HepG2 (cell line): ENCODE results near the gene TTLL4. TPM values are rescaled to one million over a fixed set of nuclear protein-coding genes. Genes with fewer than 3 reads are reported as not detected.
A peak's percentile ranks its signal among the peaks of the same experiment; 100 is the strongest.

Source experiments
- AGO1 ChIP-seq: fragments of 200-400 bp; formaldehyde crosslinking; IDR thresholded peaks from 2 replicates; pipeline ENCODE4 v1.6.1; 2017; ENCODE audit warnings: mild to moderate bottlenecking, low read depth, low read length, moderate library complexity; ENCODE audit not compliant: poor library complexity, severe bottlenecking
- ARNTL ChIP-seq: sonication (generic); formaldehyde crosslinking; IDR thresholded peaks from 2 replicates; pipeline ENCODE4 v1.4.0; 2020; ENCODE audit warnings: mild to moderate bottlenecking, missing genetic modification reagents
- BCL6 ChIP-seq: IDR thresholded peaks from 2 replicates; pipeline ENCODE4 v1.6.1; 2016; ENCODE audit warnings: missing genetic modification reagents, missing compliant biosample characterization
- CAMTA2 ChIP-seq: sonication (generic); formaldehyde crosslinking; IDR thresholded peaks from 2 replicates; pipeline ENCODE4 v1.4.0; 2020; ENCODE audit warnings: mild to moderate bottlenecking, missing genetic modification reagents, borderline replicate concordance
- ELF4 ChIP-seq: sonication (generic); formaldehyde crosslinking; IDR thresholded peaks from 2 replicates; pipeline ENCODE4 v1.5.0; 2020; ENCODE audit warnings: missing genetic modification reagents, mild to moderate bottlenecking, moderate library complexity, borderline replicate concordance
- FIP1L1 ChIP-seq: fragments of 200-400 bp; formaldehyde crosslinking; IDR thresholded peaks from 2 replicates; pipeline ENCODE4 v1.6.1; 2018; ENCODE audit warnings: low read depth, mild to moderate bottlenecking, low read length, moderate library complexity, borderline replicate concordance; ENCODE audit not compliant: insufficient read depth
- FOXO1 ChIP-seq: sonication (generic); formaldehyde crosslinking; IDR thresholded peaks from 2 replicates; pipeline ENCODE4 v1.4.0; 2020; ENCODE audit warnings: missing genetic modification reagents
- HMG20B ChIP-seq: conservative IDR thresholded peaks from 2 replicates; pipeline ENCODE4 v1.6.1; 2016; ENCODE audit warnings: missing genetic modification reagents, missing compliant biosample characterization
- IRX3 ChIP-seq: sonication (generic); formaldehyde crosslinking; IDR thresholded peaks from 2 replicates; pipeline ENCODE4 v1.8.1; 2023; ENCODE audit warnings: mild to moderate bottlenecking, low read depth, missing genetic modification reagents, borderline replicate concordance
- KDM2A ChIP-seq: sonication (generic); formaldehyde crosslinking; IDR thresholded peaks from 2 replicates; pipeline ENCODE4 v1.4.0; 2020; ENCODE audit warnings: low read depth, missing genetic modification reagents, borderline replicate concordance
- KDM5B ChIP-seq: sonication (generic); formaldehyde crosslinking; IDR thresholded peaks from 2 replicates; pipeline ENCODE4 v1.4.0; 2020; ENCODE audit warnings: missing genetic modification reagents, mild to moderate bottlenecking, borderline replicate concordance
- NBN ChIP-seq: fragments of 450-650 bp; conservative IDR thresholded peaks from 2 replicates; pipeline ENCODE4 v1.6.1; 2017
- NFE2 ChIP-seq: sonication (generic); formaldehyde crosslinking; IDR thresholded peaks from 2 replicates; pipeline ENCODE4 v1.4.0; 2020; ENCODE audit warnings: missing genetic modification reagents
- ZFP36L1 ChIP-seq: sonication (generic); formaldehyde crosslinking; IDR thresholded peaks from 2 replicates; pipeline ENCODE4 v1.8.0; 2022; ENCODE audit warnings: mild to moderate bottlenecking, missing genetic modification reagents, moderate library complexity
- ZNF607 ChIP-seq: sonication (generic); formaldehyde crosslinking; IDR thresholded peaks from 2 replicates; pipeline ENCODE4 v1.5.1; 2020; ENCODE audit warnings: missing genetic modification reagents, mild to moderate bottlenecking, borderline replicate concordance
- ZNF841 ChIP-seq: sonication (generic); formaldehyde crosslinking; IDR thresholded peaks from 2 replicates; pipeline ENCODE4 v1.8.1; 2023; ENCODE audit warnings: missing genetic modification reagents, borderline replicate concordance
- polyA plus RNA-seq, 8 experiments: library from polyadenylated mRNA; depleted of rRNA in 3 of 8; stranded (reverse) in 7 of 8; unstranded in 1 of 8; fragments of >200 nt; fragmentation: Illumina TruSeq in 4 of 8; extraction: Trizol in 4 of 8; gene quantifications; 2 replicates each; pipeline versions ENCODE4 v1.2.1 to v1.2.3, GENCODE V29; 2011 to 2016; ENCODE audit warnings: low read depth in 4 of 8, missing spikeins in 1 of 8, mixed read lengths in 1 of 8; ENCODE audit not compliant: insufficient read depth in 1 of 8
- total RNA-seq, 5 experiments: library from RNA; depleted of rRNA; stranded (reverse); fragments of >200 nt; fragmentation: Illumina TruSeq; extraction: Trizol; gene quantifications; 2 replicates each; pipeline ENCODE4 v1.2.3, GENCODE V29; 2016; ENCODE audit warnings: low read depth in 1 of 5
- TF ChIP-seq, protein P1 (sequence below), 2 experiments: IDR thresholded peaks; 2 replicates each; pipeline ENCODE4 v1.6.1; 2011 to 2012; ENCODE audit warnings: low read length in 2 of 2, borderline replicate concordance in 1 of 2, low read depth in 1 of 2, mild to moderate bottlenecking in 1 of 2, moderate library complexity in 1 of 2
- TF ChIP-seq, protein P2 (sequence below): sonication (generic); formaldehyde crosslinking; IDR thresholded peaks from 2 replicates; pipeline ENCODE4 v1.4.0; 2020; ENCODE audit warnings: mild to moderate bottlenecking, missing genetic modification reagents
- TF ChIP-seq, protein P3 (sequence below): sonication (generic); formaldehyde crosslinking; IDR thresholded peaks from 2 replicates; pipeline ENCODE4 v1.4.0; 2020; ENCODE audit warnings: missing genetic modification reagents
- TF ChIP-seq, protein P4 (sequence below): sonication (generic); formaldehyde crosslinking; IDR thresholded peaks from 2 replicates; pipeline ENCODE4 v1.5.0; 2020; ENCODE audit warnings: missing genetic modification reagents
- TF ChIP-seq, protein P5 (sequence below): sonication (generic); formaldehyde crosslinking; conservative IDR thresholded peaks from 2 replicates; pipeline ENCODE4 v1.4.0; 2020; ENCODE audit warnings: missing genetic modification reagents

The TTLL4 gene
- total and polyA plus RNA-seq, 2 of the 13 experiments (the other 11 are each of a cell fraction or from before 2014, with no cell fraction given), result 77.5 to 84.6 TPM

DNA sequence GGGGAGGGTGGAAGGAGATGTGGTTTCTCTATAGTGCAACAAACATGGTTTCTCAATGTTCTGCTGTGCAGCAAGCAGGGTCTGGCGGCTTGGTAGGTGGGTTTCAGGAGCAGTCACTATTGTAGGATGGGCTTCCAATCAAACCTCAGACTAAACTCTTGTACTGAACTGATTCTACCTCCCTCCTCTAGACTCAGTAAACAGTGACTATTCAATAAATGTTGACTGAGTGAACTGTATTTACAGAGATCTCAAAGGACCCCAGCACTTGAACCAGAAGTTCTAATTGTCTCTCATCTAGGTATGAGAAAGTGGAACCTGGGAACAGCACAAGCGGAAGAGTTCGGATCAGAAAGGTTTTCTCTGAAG lies 44.5 kb downstream of the TTLL4 start (continued):
- TF ChIP-seq, protein P1, sequence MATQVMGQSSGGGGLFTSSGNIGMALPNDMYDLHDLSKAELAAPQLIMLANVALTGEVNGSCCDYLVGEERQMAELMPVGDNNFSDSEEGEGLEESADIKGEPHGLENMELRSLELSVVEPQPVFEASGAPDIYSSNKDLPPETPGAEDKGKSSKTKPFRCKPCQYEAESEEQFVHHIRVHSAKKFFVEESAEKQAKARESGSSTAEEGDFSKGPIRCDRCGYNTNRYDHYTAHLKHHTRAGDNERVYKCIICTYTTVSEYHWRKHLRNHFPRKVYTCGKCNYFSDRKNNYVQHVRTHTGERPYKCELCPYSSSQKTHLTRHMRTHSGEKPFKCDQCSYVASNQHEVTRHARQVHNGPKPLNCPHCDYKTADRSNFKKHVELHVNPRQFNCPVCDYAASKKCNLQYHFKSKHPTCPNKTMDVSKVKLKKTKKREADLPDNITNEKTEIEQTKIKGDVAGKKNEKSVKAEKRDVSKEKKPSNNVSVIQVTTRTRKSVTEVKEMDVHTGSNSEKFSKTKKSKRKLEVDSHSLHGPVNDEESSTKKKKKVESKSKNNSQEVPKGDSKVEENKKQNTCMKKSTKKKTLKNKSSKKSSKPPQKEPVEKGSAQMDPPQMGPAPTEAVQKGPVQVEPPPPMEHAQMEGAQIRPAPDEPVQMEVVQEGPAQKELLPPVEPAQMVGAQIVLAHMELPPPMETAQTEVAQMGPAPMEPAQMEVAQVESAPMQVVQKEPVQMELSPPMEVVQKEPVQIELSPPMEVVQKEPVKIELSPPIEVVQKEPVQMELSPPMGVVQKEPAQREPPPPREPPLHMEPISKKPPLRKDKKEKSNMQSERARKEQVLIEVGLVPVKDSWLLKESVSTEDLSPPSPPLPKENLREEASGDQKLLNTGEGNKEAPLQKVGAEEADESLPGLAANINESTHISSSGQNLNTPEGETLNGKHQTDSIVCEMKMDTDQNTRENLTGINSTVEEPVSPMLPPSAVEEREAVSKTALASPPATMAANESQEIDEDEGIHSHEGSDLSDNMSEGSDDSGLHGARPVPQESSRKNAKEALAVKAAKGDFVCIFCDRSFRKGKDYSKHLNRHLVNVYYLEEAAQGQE (IDR thresholded peaks at IDR 0.05; ENCODE audit: borderline replicate concordance in 1 of 2, low read depth in 1 of 2, low read length in 2 of 2), result no peak; a peak in 1 of 4 replicates
- TF ChIP-seq IRX3 (CRISPR knock-in tag) (no peak), FIP1L1 (no peak), HMG20B (no peak), BCL6 (CRISPR knock-in tag) (peak; percentile 67; the same call in 1 of the 2 replicates), ELF4 (CRISPR knock-in tag) (no peak), KDM5B (no peak), ZNF607 (no peak), ZNF841 (CRISPR knock-in tag) (no peak), ZFP36L1 (CRISPR knock-in tag) (no peak), NBN (no peak), FOXO1 (peak; percentile 41; the same call in 1 of the 2 replicates), NFE2 (CRISPR knock-in tag) (no peak), AGO1 (no peak), ARNTL (CRISPR knock-in tag) (no peak), KDM2A (CRISPR knock-in tag) (no peak), CAMTA2 (no peak)
- TF ChIP-seq, protein P2, sequence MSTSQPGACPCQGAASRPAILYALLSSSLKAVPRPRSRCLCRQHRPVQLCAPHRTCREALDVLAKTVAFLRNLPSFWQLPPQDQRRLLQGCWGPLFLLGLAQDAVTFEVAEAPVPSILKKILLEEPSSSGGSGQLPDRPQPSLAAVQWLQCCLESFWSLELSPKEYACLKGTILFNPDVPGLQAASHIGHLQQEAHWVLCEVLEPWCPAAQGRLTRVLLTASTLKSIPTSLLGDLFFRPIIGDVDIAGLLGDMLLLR (CRISPR knock-in tag), result no peak
- TF ChIP-seq, protein P3, sequence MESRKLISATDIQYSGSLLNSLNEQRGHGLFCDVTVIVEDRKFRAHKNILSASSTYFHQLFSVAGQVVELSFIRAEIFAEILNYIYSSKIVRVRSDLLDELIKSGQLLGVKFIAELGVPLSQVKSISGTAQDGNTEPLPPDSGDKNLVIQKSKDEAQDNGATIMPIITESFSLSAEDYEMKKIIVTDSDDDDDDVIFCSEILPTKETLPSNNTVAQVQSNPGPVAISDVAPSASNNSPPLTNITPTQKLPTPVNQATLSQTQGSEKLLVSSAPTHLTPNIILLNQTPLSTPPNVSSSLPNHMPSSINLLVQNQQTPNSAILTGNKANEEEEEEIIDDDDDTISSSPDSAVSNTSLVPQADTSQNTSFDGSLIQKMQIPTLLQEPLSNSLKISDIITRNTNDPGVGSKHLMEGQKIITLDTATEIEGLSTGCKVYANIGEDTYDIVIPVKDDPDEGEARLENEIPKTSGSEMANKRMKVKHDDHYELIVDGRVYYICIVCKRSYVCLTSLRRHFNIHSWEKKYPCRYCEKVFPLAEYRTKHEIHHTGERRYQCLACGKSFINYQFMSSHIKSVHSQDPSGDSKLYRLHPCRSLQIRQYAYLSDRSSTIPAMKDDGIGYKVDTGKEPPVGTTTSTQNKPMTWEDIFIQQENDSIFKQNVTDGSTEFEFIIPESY, result no peak
- TF ChIP-seq, protein P4, sequence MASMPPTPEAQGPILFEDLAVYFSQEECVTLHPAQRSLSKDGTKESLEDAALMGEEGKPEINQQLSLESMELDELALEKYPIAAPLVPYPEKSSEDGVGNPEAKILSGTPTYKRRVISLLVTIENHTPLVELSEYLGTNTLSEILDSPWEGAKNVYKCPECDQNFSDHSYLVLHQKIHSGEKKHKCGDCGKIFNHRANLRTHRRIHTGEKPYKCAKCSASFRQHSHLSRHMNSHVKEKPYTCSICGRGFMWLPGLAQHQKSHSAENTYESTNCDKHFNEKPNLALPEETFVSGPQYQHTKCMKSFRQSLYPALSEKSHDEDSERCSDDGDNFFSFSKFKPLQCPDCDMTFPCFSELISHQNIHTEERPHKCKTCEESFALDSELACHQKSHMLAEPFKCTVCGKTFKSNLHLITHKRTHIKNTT (CRISPR knock-in tag), result no peak
- TF ChIP-seq, protein P5, sequence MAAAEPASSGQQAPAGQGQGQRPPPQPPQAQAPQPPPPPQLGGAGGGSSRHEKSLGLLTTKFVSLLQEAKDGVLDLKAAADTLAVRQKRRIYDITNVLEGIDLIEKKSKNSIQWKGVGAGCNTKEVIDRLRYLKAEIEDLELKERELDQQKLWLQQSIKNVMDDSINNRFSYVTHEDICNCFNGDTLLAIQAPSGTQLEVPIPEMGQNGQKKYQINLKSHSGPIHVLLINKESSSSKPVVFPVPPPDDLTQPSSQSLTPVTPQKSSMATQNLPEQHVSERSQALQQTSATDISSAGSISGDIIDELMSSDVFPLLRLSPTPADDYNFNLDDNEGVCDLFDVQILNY (CRISPR knock-in tag), result no peak
